Large intestine (tissue), 3 donors: ENCODE measurements around the gene KCNA3. TPM values are rescaled to one million over a fixed set of nuclear protein-coding genes. Genes with fewer than 3 reads are reported as not detected.

Source experiments
- DNase-seq, 2 donors: peaks; one replicate each; pipeline versions ENCODE4 v3.0.0 to v3.0.0-alpha.2; 2013
- H3K27ac ChIP-seq: one replicate; pipeline ENCODE4 v1.5.1; 2013; ENCODE audit warnings: low read length
- H3K27me3 ChIP-seq: 2 replicates; pipeline ENCODE4 v1.6.1; 2013; ENCODE audit warnings: low read length; ENCODE audit not compliant: control insufficient read depth, insufficient read depth
- H3K36me3 ChIP-seq: 2 replicates; pipeline ENCODE4 v1.6.1; 2013; ENCODE audit warnings: low read length; ENCODE audit not compliant: control insufficient read depth, insufficient read depth
- H3K4me1 ChIP-seq: one replicate; pipeline ENCODE4 v1.6.1; 2013; ENCODE audit warnings: low read length; ENCODE audit not compliant: control insufficient read depth, insufficient read depth
- H3K4me3 ChIP-seq: one replicate; pipeline ENCODE4 v1.5.1; 2013; ENCODE audit warnings: low read length
- H3K9me3 ChIP-seq: one replicate; pipeline ENCODE4 v1.6.1; 2013; ENCODE audit warnings: mild to moderate bottlenecking, low read depth, low read length, moderate library complexity; ENCODE audit not compliant: control insufficient read depth
- WGBS: methylation state at CpG from one replicate; pipeline ENCODE4 v1.1.5; 2013; ENCODE audit warnings: low lambda C conversion rate; ENCODE audit not compliant: insufficient coverage; 5-methylcytosine and 5-hydroxymethylcytosine counted together
- polyA plus RNA-seq: library from polyadenylated mRNA; unstranded; fragments of 120-200 nt; gene quantifications from one replicate; pipeline ENCODE4 v1.2.1, GENCODE V29; 2013

KCNA3 gene
- polyA plus RNA-seq, 1 donor: 0.37 TPM

GRCh38 chr1:110706621-110707020, 31.9 kb upstream of the KCNA3 start:
- Histone ChIP-seq H3K4me1 (no peaks in the 10 kb centered on the region), H3K27me3 (no peaks in the 10 kb centered on the region), H3K9me3 (no peaks in the 10 kb centered on the region), H3K4me3 (no peak overlapping the region), H3K27ac (no peak overlapping the region), H3K36me3 (no peaks in the 10 kb centered on the region)
- DNase-seq: no peak
- WGBS: 86% methylated on average over 1 of the region's 1 CpG

GRCh38 chr1:110702260-110702659, 27.5 kb upstream of the KCNA3 start:
- no peak for DNase-seq
- Histone ChIP-seq H3K36me3 (no peaks in the 10 kb centered on the region), H3K27ac (no peak overlapping the region), H3K4me3 (no peak overlapping the region), H3K9me3 (no peaks in the 10 kb centered on the region), H3K27me3 (no peaks in the 10 kb centered on the region), H3K4me1 (no peaks in the 10 kb centered on the region)
- 78% methylated on average over 1 of the region's 1 CpG for WGBS

- no peak for DNase-seq
- no peaks in the 10 kb centered on the region for H3K36me3 ChIP-seq
- no peak overlapping the region for H3K27ac ChIP-seq
- no peaks in the 10 kb centered on the region for H3K27me3 ChIP-seq
- H3K4me1 ChIP-seq: no peaks in the 10 kb centered on the region
- no CpG with 5 or more reads among the region's 2 CpGs for WGBS
- H3K9me3 ChIP-seq: no peaks in the 10 kb centered on the region
- H3K4me3 ChIP-seq: no peak overlapping the region
Observed at GRCh38 chr1:110700767-110701166, 26.0 kb upstream of the KCNA3 start.

- Histone ChIP-seq H3K4me1 (no peaks in the 10 kb centered on the region), H3K27ac (no peak overlapping the region), H3K36me3 (no peaks in the 10 kb centered on the region), H3K9me3 (no peaks in the 10 kb centered on the region), H3K4me3 (no peak overlapping the region), H3K27me3 (peaks cover 2% of the 10 kb centered on the region)
- WGBS: 71% methylated on average over 1 of the region's 4 CpGs
- DNase-seq: no peak
Observed at GRCh38 chr1:110697606-110698005, 22.9 kb upstream of the KCNA3 start.

- Histone ChIP-seq H3K9me3 (no peaks in the 10 kb centered on the region), H3K4me1 (no peaks in the 10 kb centered on the region), H3K36me3 (no peaks in the 10 kb centered on the region), H3K27ac (no peak overlapping the region), H3K27me3 (peaks cover 2% of the 10 kb centered on the region), H3K4me3 (no peak overlapping the region)
- no peak for DNase-seq
Observed at GRCh38 chr1:110696818-110697217, 22.1 kb upstream of the KCNA3 start.

- Histone ChIP-seq H3K9me3 (no peaks in the 10 kb centered on the region), H3K4me3 (no peak overlapping the region), H3K27me3 (peaks cover 2% of the 10 kb centered on the region), H3K36me3 (no peaks in the 10 kb centered on the region), H3K27ac (no peak overlapping the region), H3K4me1 (no peaks in the 10 kb centered on the region)
- WGBS: 80% methylated on average over 1 of the region's 4 CpGs
- DNase-seq: no peak
Observed at GRCh38 chr1:110690709-110691365, 16.1 kb upstream of the KCNA3 start.

GRCh38 chr1:110689868-110690267, 15.1 kb upstream of the KCNA3 start:
- H3K9me3 ChIP-seq: no peaks in the 10 kb centered on the region
- no peak overlapping the region for H3K4me3 ChIP-seq
- H3K27ac ChIP-seq: no peak overlapping the region
- no peak for DNase-seq
- no peaks in the 10 kb centered on the region for H3K4me1 ChIP-seq
- peaks cover 2% of the 10 kb centered on the region for H3K27me3 ChIP-seq
- H3K36me3 ChIP-seq: no peaks in the 10 kb centered on the region

GRCh38 chr1:110688514-110688913, 13.8 kb upstream of the KCNA3 start:
- Histone ChIP-seq H3K9me3 (no peaks in the 10 kb centered on the region), H3K36me3 (no peaks in the 10 kb centered on the region), H3K4me3 (no peak overlapping the region), H3K27me3 (no peaks in the 10 kb centered on the region), H3K27ac (no peak overlapping the region), H3K4me1 (no peaks in the 10 kb centered on the region)
- no peak for DNase-seq
- 83% methylated on average over 1 of the region's 3 CpGs for WGBS

- Histone ChIP-seq H3K9me3 (no peaks in the 10 kb centered on the region), H3K27ac (no peak overlapping the region), H3K4me3 (no peak overlapping the region), H3K4me1 (no peaks in the 10 kb centered on the region), H3K27me3 (no peaks in the 10 kb centered on the region), H3K36me3 (no peaks in the 10 kb centered on the region)
- DNase-seq: no peak
- WGBS: no CpG with 5 or more reads among the region's 1 CpG
Observed at GRCh38 chr1:110687250-110687649, 12.5 kb upstream of the KCNA3 start.

GRCh38 chr1:110686188-110686587, 11.4 kb upstream of the KCNA3 start:
- WGBS: no CpG with 5 or more reads among the region's 4 CpGs
- Histone ChIP-seq H3K27ac (no peak overlapping the region), H3K36me3 (no peaks in the 10 kb centered on the region), H3K9me3 (no peaks in the 10 kb centered on the region), H3K27me3 (no peaks in the 10 kb centered on the region), H3K4me1 (no peaks in the 10 kb centered on the region), H3K4me3 (no peak overlapping the region)
- DNase-seq: no peak

GRCh38 chr1:110684491-110684890, 9.8 kb upstream of the KCNA3 start:
- WGBS: no CpG with 5 or more reads among the region's 2 CpGs
- no peak for DNase-seq
- no peaks in the 10 kb centered on the region for H3K36me3 ChIP-seq
- no peaks in the 10 kb centered on the region for H3K9me3 ChIP-seq
- no peak overlapping the region for H3K27ac ChIP-seq
- no peaks in the 10 kb centered on the region for H3K27me3 ChIP-seq
- H3K4me3 ChIP-seq: no peak overlapping the region
- H3K4me1 ChIP-seq: no peaks in the 10 kb centered on the region
